ENCODE data around the gene VWF. TPM values are rescaled to one million over a fixed set of nuclear protein-coding genes. Genes with fewer than 3 reads are reported as not detected.

VWF gene
- total and polyA plus RNA-seq, 9 donors: 37.9 to 278 (median 107) TPM

DNA sequence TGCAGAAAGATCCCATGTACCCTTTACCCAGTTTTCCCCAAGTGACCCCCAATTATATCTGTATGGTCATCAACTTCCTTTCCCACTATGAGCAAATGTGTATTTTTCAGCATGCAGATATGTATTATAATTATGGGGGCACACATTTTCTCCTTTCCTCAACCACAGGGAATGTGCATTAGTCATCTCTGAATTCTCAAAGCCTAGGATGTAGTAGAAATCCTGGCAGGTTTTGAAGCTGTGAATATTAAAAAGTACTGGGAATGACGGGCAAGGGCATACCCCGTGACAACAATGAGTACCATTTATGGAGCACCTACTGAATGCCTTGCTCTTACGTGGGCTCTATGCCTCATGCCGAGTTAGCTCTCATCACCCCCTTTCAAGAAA is 71.5 kb downstream of the VWF start:
- TF ChIP-seq EP300 (IDR thresholded peaks at IDR 0.05) (no peak), POLR2A (IDR thresholded peaks at IDR 0.05) (no peak)
- TF ChIP-seq, protein P1, sequence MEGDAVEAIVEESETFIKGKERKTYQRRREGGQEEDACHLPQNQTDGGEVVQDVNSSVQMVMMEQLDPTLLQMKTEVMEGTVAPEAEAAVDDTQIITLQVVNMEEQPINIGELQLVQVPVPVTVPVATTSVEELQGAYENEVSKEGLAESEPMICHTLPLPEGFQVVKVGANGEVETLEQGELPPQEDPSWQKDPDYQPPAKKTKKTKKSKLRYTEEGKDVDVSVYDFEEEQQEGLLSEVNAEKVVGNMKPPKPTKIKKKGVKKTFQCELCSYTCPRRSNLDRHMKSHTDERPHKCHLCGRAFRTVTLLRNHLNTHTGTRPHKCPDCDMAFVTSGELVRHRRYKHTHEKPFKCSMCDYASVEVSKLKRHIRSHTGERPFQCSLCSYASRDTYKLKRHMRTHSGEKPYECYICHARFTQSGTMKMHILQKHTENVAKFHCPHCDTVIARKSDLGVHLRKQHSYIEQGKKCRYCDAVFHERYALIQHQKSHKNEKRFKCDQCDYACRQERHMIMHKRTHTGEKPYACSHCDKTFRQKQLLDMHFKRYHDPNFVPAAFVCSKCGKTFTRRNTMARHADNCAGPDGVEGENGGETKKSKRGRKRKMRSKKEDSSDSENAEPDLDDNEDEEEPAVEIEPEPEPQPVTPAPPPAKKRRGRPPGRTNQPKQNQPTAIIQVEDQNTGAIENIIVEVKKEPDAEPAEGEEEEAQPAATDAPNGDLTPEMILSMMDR (IDR thresholded peaks at IDR 0.05): no peak
- WGBS, 3 donors: 92 to 95% (median 93%) methylated on average over 4 of the region's 4 CpGs
- H3K36me3 ChIP-seq: no peaks in the 10 kb centered on the region

DNA sequence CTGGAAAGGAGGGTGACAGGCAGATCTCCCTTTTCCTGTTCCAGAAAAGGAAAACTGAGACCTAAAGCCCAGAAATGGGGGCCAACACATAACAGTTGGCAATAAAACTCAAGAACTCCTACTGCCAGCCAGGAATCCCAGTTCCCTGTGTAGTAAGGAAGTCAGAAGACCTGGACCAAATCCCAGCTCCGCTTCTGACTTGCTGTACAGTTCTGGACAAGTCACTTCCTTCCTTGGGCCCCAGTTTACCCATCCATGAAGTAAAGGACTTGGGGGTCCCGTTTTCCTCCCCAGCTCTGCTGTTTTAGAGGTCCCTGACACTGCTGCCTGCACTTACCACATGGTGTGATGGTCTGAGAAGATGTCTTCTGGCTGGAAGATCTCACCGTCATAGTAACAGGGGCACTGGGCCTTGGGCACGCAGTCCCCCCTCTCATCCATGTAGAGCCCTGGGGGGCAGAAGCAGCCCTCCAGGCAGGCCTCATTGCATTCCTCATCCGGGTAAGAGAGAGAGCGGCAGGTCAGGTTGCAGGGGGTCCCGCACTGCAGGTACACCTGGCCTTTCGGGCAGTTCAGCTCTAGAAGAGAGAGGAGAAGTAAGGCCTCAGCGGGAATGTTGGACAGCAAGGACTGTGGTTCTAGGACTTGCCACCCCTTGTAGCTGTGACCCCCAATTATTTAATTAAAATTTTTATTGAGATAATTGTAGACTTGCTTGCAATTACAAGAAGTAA is 72.1 kb downstream of the VWF start:
- no peak for DNase-seq
- Histone ChIP-seq H3K9me3 (no peaks in the 10 kb centered on the region), H3K27me3 (no peaks in the 10 kb centered on the region), H3K27ac (no peak overlapping the region), H3K4me3 (no peak overlapping the region), H3K36me3 (no peaks in the 10 kb centered on the region), H3K4me1 (ENCODE audit: insufficient read depth) (peaks cover 3% of the 10 kb centered on the region)
- no peak for TF ChIP-seq POLR2A (IDR thresholded peaks at IDR 0.05)
- no peak for TF ChIP-seq EP300 (IDR thresholded peaks at IDR 0.05)
- TF ChIP-seq, protein P1 (IDR thresholded peaks at IDR 0.05): no peak
- 91 to 94% (median 93%) methylated on average over 9 of the region's 9 CpGs for WGBS, 3 donors
- intact Hi-C loops (cut with DNase I): no loop called here

More for the DNA sequence above, 71.5 kb downstream of the VWF start:
- Histone ChIP-seq H3K9me3 (no peaks in the 10 kb centered on the region), H3K4me3 (no peak overlapping the region), H3K27me3 (no peaks in the 10 kb centered on the region), H3K4me1 (ENCODE audit: insufficient read depth) (peaks cover 3% of the 10 kb centered on the region), H3K27ac (no peak overlapping the region)
- intact Hi-C loops (cut with DNase I): no loop called here
- no peak for DNase-seq

DNA sequence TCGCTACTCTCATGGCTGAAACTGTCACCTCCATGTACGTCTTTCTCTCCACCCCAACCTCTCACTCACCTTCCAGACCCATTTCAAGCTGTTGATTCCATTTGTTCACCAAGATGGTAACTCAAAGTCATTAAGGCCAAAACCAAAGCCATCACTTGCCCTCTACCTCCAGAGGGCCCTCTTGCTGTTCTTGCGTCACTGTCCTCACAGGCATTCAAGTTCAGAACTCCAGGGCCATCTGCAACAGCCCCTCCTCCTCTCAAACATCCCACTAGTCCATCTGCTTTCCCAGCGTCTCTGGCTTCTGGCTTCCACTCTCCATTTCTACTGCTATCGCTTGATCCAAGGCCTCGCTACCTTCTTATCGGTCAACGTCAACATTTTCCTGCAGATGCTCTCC is 74.5 kb downstream of the VWF start:
- WGBS, 3 donors: 88 to 94% (median 89%) methylated on average over 8 of the region's 8 CpGs
- Histone ChIP-seq H3K27me3 (no peaks in the 10 kb centered on the region), H3K4me3 (no peak overlapping the region), H3K4me1 (ENCODE audit: insufficient read depth) (peaks cover 1% of the 10 kb centered on the region), H3K9me3 (no peaks in the 10 kb centered on the region), H3K27ac (no peak overlapping the region), H3K36me3 (no peaks in the 10 kb centered on the region)
- TF ChIP-seq POLR2A (IDR thresholded peaks at IDR 0.05) (no peak), EP300 (IDR thresholded peaks at IDR 0.05) (no peak)
- TF ChIP-seq, protein P1 (IDR thresholded peaks at IDR 0.05): no peak
- intact Hi-C loops (cut with DNase I): loop anchor here in 2 of 4 donors (2.0 to 10.0 kb wide), 2 partner anchors 49 to 1195 kb away; no protein-coding TSS in a partner anchor
- no peak for DNase-seq

GRCh38 chr12:6049587-6049986 is 74.9 kb downstream of the VWF start:
- H3K27ac ChIP-seq: no peak overlapping the region
- intact Hi-C loops (cut with DNase I): loop anchor here in 1 of 4 donors (10.0 kb wide), 1 partner anchor 1195 kb away; no protein-coding TSS in a partner anchor
- peaks cover 1% of the 10 kb centered on the region for H3K4me1 ChIP-seq (ENCODE audit: insufficient read depth)
- TF ChIP-seq EP300 (IDR thresholded peaks at IDR 0.05) (no peak), POLR2A (IDR thresholded peaks at IDR 0.05) (no peak)
- TF ChIP-seq, protein P1 (IDR thresholded peaks at IDR 0.05): no peak
- no peak overlapping the region for H3K4me3 ChIP-seq
- no peaks in the 10 kb centered on the region for H3K36me3 ChIP-seq
- no peaks in the 10 kb centered on the region for H3K9me3 ChIP-seq
- DNase-seq: no peak
- H3K27me3 ChIP-seq: no peaks in the 10 kb centered on the region
